Measurements from ENCODE around the gene STARD3NL.

Gene STARD3NL

DNA sequence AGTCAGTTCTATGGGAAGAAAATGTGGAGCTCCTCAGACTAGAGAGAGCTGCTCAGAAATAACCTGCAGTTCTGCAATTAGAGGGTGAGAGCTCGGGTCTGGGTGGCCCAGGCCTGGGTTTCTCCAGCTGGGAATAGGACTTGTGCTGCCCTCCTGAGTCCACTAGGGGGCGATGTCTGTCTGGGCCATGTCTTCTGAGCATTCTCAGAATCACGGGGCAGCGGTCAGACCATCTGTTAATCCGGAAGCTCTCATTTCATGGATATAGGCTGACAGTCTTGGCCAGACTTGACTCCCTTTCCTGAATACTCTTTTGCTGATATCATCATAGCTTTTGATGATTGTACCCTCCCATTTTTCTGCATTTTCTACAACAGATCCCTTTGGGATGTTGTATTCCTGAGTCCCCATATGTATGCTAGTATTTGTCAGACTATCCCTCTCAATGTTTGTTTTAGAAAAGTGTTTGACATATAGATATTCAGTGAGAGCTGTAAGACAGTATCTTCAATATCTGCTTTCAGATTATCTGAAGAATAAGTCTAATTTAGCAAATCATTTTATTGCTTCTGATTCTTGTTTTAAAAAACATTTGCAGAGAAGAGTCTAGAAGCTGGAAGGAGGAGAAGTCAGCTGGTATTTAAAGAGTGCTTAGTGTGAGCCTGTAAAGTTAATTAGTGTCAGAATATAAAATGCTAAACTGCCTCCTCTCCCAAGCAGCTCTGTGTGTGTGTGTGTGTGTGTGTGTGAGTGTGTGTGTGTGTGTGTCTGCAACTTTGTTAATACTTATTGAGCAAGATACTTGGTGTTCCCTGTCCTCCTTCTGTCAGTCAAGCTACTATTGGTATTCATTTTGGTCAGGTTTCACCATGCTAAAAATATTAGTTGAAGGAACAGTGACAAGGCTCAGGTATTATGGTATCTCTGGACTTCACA, 38.0 kb downstream of the STARD3NL start:
- H3K27ac ChIP-seq = no peak overlapping the region
- POLR2A ChIA-PET (ENCODE audit: low non-redundant PET) = no interaction called here
- TF ChIP-seq, protein P1, sequence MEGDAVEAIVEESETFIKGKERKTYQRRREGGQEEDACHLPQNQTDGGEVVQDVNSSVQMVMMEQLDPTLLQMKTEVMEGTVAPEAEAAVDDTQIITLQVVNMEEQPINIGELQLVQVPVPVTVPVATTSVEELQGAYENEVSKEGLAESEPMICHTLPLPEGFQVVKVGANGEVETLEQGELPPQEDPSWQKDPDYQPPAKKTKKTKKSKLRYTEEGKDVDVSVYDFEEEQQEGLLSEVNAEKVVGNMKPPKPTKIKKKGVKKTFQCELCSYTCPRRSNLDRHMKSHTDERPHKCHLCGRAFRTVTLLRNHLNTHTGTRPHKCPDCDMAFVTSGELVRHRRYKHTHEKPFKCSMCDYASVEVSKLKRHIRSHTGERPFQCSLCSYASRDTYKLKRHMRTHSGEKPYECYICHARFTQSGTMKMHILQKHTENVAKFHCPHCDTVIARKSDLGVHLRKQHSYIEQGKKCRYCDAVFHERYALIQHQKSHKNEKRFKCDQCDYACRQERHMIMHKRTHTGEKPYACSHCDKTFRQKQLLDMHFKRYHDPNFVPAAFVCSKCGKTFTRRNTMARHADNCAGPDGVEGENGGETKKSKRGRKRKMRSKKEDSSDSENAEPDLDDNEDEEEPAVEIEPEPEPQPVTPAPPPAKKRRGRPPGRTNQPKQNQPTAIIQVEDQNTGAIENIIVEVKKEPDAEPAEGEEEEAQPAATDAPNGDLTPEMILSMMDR (conservative IDR thresholded peaks at IDR 0.05; ENCODE audit: low read depth) = peak; percentile 78
- DNase-seq (ENCODE audit: low spot score) = peak; percentile 57
- CTCF ChIA-PET = interaction anchor here (0.6 to 2.0 kb wide), 10 partner anchors 11 to 762 kb away, joined by 3 to 8 read pairs (median 3); no protein-coding TSS in a partner anchor

DNA sequence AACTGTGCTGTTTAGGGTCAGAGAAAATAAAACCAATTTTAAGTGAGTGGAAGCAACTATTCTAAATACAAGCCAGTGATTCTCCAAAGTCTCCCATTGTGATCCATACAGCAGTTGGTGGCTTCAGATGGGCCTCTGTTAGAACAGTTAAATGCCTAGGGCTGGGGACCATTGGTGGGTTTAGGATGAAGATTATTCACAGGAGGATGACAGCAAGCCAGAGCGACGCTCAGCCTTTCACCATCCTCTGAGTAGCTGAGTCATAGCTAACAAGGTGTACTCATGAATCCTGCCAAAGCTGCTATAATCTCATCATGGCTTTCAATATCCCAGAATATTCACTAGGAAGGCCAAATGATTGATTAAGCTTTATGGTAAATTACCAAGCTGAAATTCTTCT, 39.6 kb downstream of the STARD3NL start:
- TF ChIP-seq, protein P1 (conservative IDR thresholded peaks at IDR 0.05; ENCODE audit: low read depth) = no peak
- H3K27ac ChIP-seq = no peak overlapping the region
- POLR2A ChIA-PET (ENCODE audit: low non-redundant PET) = no interaction called here
- DNase-seq (ENCODE audit: low spot score) = no peak
- CTCF ChIA-PET = no interaction called here

DNA sequence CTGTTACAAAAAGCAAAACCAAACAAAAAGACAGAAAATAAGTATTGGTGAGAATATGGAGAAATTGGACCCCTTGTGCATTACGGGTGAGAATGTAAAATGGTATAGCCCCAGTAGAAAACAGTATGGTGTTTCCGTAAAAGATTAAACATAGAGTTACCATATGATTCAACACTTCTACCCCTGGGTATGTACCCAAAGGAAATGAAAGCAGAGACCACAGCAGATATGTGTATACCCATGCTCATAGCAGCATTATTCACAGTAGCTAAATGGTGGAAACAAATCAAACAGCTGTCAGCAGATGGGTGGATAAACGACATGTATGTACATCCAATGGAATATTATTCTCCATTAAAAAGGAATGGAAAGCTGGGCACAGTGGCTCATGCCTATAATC, 42.4 kb downstream of the STARD3NL start:
- ChIA-PET CTCF (no interaction called here), POLR2A (ENCODE audit: low non-redundant PET) (no interaction called here)
- TF ChIP-seq, protein P1 (conservative IDR thresholded peaks at IDR 0.05; ENCODE audit: low read depth) = no peak
- DNase-seq (ENCODE audit: low spot score) = no peak
- H3K27ac ChIP-seq = no peak overlapping the region

DNA sequence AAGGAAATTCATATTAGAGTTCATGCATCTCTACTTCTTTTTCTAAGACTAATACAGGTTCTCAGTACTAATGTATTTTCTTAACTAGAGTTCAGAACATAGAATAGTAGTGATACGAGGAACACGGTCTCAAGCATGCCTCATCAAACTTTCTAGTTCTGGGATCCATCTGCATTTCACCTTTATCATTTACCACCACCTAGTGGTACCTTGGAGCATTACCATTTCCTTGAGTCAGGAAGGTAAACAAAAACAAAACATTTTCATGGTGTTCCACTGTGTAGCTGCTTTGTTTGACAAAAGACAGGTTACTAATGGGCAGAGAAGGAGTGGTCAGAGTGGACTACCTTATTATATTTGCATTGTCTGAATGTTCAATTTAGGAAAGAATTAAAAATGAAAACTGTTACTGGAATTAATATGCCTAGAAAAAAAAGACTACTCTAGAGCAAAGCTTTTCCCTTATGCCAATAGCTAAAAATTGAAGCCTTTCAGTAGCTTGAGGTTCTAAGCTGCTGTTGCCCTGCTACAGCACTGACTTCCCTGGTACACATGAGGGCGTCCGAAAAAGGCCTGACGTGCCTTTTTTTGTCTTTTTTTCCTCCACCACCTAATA, 44.5 kb downstream of the STARD3NL start:
- ChIA-PET CTCF (interaction anchor here (0.5 to 1.6 kb wide), 6 partner anchors 25 to 1541 kb away, joined by 3 to 13 read pairs (median 4); no protein-coding TSS in a partner anchor), POLR2A (ENCODE audit: low non-redundant PET) (no interaction called here)
- TF ChIP-seq, protein P1 (conservative IDR thresholded peaks at IDR 0.05; ENCODE audit: low read depth) = peak; percentile 96
- H3K27ac ChIP-seq = no peak overlapping the region
- DNase-seq (ENCODE audit: low spot score) = peak; percentile 61

DNA sequence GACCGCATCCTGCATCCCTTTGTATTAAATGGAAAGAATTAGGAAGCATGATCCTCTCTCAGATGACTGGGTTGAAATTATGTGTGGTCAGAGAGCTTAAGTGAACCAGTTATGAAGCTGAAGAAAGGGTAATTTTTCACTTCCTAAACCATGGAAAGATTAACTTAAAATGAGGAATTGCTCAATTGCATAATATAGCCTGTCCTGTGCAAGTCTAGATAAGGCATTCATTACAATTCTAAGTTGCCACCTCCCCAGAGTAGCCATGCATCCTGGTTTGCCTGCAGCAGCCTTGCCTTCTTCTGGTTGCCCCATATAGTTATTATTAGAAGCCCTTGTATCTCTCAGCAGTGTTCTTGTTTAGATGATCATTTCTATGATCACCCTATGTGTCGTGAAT, 45.3 kb downstream of the STARD3NL start:
- TF ChIP-seq, protein P1 (conservative IDR thresholded peaks at IDR 0.05; ENCODE audit: low read depth) = no peak
- POLR2A ChIA-PET (ENCODE audit: low non-redundant PET) = no interaction called here
- DNase-seq (ENCODE audit: low spot score) = no peak
- H3K27ac ChIP-seq = no peak overlapping the region
- CTCF ChIA-PET = interaction anchor here (0.6 to 1.6 kb wide), 6 partner anchors 105 to 306 kb away, joined by 3 to 13 read pairs (median 4); no protein-coding TSS in a partner anchor

DNA sequence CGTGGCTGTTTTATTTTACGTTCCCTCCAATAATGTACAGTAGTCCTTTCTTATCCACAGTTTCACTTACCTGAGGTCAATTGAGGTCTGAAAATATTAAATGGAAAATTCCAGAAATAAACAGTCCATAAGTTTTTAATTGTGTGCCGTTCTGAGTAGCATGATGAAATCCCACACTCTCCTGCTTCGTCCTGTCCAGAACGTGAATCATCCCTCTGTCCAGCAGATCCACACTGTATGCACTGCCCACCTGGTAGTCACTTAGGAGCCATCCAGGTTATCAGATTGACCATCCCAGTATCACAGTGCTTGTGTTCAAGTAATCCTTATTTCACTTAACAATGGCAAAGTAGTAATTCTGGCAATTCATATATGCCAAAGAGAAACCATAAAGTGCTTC, 46.3 kb downstream of the STARD3NL start:
- H3K27ac ChIP-seq = no peak overlapping the region
- CTCF ChIA-PET = interaction anchor here (0.6 kb wide), 1 partner anchor 120 kb away, joined by 4 read pairs; no protein-coding TSS in a partner anchor

More for the DNA sequence above, 46.3 kb downstream of the STARD3NL start:
- TF ChIP-seq, protein P1 (conservative IDR thresholded peaks at IDR 0.05; ENCODE audit: low read depth) = no peak
- DNase-seq (ENCODE audit: low spot score) = no peak
- POLR2A ChIA-PET (ENCODE audit: low non-redundant PET) = no interaction called here

All from RWPE1 (cell line).